Activated B cell treated with CpG ODN at 0.5 μM for 24 hours (primary cell): ENCODE data around the gene SSTR1. TPM values are rescaled to one million over a fixed set of nuclear protein-coding genes. Genes with fewer than 3 reads are reported as not detected.

Experiments
- ATAC-seq: fragments of 200-7000 bp; cut with Tn5 transposase; one replicate; pipeline ENCODE4 v1.10.0; 2021; ENCODE audit warnings: low read depth, mild to moderate bottlenecking, moderate library complexity
- CTCF ChIA-PET: fragments of 350-600 bp; sonication (Branson Sonifier 250); formaldehyde crosslinking; loops from one replicate; lab custom pipeline; 2021; ENCODE audit warnings: antibody characterized with exemption; lab: Charles Lee
- POLR2A ChIA-PET: fragments of 350-600 bp; sonication (Branson Sonifier 250); formaldehyde crosslinking; loops from one replicate; lab custom pipeline; 2021; ENCODE audit warnings: antibody characterized with exemption; lab: Charles Lee
- DNase-seq: peaks from one replicate; pipeline ENCODE4 v3.0.0; 2022
- H3K27ac Mint-ChIP-seq: one replicate; pipeline ENCODE4 v1.8.0; 2020; ENCODE audit warnings: mixed read lengths
- H3K27me3 Mint-ChIP-seq: one replicate; pipeline ENCODE4 v1.8.0; 2021; ENCODE audit warnings: mixed read lengths
- H3K36me3 Mint-ChIP-seq: one replicate; pipeline ENCODE4 v1.8.0; 2021; ENCODE audit warnings: low read depth, mixed read lengths
- H3K4me1 Mint-ChIP-seq: one replicate; pipeline ENCODE4 v1.8.0; 2021; ENCODE audit warnings: mixed read lengths
- H3K4me3 Mint-ChIP-seq: one replicate; pipeline ENCODE4 v1.8.0; 2020; ENCODE audit warnings: mild to moderate bottlenecking, mixed read lengths
- H3K9me3 Mint-ChIP-seq: one replicate; pipeline ENCODE4 v1.8.0; 2020; ENCODE audit warnings: mixed read lengths
- intact Hi-C: fragments of 100-400 bp; cut with micrococcal nuclease; formaldehyde crosslinking; loops from one replicate; pipeline ENCODE4 v1.15.1; 2024
- total RNA-seq: library from RNA; stranded (reverse); gene quantifications from 2 replicates; pipeline ENCODE4 v1.2.3, GENCODE V29; 2022
- TF ChIP-seq, protein P1 (sequence below): fragments of 200-600 bp; IDR thresholded peaks from one replicate; pipeline ENCODE4 v1.8.0; 2022; ENCODE audit warnings: antibody characterized with exemption, mild to moderate bottlenecking

Gene SSTR1
- total RNA-seq, 1 donor from 2014 or later: not detected

- TF ChIP-seq, protein P1, sequence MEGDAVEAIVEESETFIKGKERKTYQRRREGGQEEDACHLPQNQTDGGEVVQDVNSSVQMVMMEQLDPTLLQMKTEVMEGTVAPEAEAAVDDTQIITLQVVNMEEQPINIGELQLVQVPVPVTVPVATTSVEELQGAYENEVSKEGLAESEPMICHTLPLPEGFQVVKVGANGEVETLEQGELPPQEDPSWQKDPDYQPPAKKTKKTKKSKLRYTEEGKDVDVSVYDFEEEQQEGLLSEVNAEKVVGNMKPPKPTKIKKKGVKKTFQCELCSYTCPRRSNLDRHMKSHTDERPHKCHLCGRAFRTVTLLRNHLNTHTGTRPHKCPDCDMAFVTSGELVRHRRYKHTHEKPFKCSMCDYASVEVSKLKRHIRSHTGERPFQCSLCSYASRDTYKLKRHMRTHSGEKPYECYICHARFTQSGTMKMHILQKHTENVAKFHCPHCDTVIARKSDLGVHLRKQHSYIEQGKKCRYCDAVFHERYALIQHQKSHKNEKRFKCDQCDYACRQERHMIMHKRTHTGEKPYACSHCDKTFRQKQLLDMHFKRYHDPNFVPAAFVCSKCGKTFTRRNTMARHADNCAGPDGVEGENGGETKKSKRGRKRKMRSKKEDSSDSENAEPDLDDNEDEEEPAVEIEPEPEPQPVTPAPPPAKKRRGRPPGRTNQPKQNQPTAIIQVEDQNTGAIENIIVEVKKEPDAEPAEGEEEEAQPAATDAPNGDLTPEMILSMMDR: no peak
- POLR2A ChIA-PET: no interaction called here
- peaks cover 4% of the 10 kb centered on the region for H3K4me1 Mint-ChIP-seq
- DNase-seq (no peak), ATAC-seq (no peak)
- no peak within 1 kb of the TSS for H3K27ac Mint-ChIP-seq
- H3K4me3 Mint-ChIP-seq: peak within 1 kb of the TSS; percentile 48
- no peaks in the 10 kb centered on the region for H3K36me3 Mint-ChIP-seq
- CTCF ChIA-PET: no interaction called here
- H3K27me3 Mint-ChIP-seq: peaks cover 19% of the 10 kb centered on the region
- no peaks in the 10 kb centered on the region for H3K9me3 Mint-ChIP-seq
- intact Hi-C loops: no loop called here
Observed at GRCh38 chr14:38255673-38256532, 48.2 kb downstream of the SSTR1 start, which contains the start of gene CLEC14A. TSS of gene CLEC14A (minus strand) at chr14:38256093. CDS start at chr14:38256022, 71 bp downstream.

GRCh38 chr14:38256533-38256840 is 48.8 kb downstream of the SSTR1 start:
- H3K36me3 Mint-ChIP-seq: no peaks in the 10 kb centered on the region
- H3K4me1 Mint-ChIP-seq: peaks cover 4% of the 10 kb centered on the region
- POLR2A ChIA-PET: no interaction called here
- ATAC-seq (no peak), DNase-seq (no peak)
- TF ChIP-seq, protein P1: no peak
- H3K4me3 Mint-ChIP-seq: no peak overlapping the region
- peaks cover 19% of the 10 kb centered on the region for H3K27me3 Mint-ChIP-seq
- CTCF ChIA-PET: no interaction called here
- no peaks in the 10 kb centered on the region for H3K9me3 Mint-ChIP-seq
- no peak overlapping the region for H3K27ac Mint-ChIP-seq
- intact Hi-C loops: no loop called here

DNA sequence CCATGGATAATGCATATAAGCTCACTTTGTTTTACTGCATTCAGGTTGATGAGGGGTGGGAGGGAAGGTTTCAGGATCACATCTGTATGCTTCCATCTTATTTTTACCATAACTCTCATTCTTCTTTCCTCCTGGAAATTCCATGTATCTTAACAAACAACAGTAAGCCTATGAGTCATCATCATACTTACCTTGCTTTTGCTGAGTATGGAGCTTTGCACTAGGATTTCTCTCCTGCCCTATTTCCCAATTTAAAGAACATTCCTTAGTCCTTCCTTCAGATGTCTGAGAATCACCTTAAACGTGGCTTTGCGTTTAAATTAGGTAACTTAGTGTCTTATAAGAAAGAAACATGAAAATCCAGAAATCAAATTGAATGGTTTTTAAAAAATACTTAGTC is 49.8 kb downstream of the SSTR1 start:
- H3K27ac Mint-ChIP-seq: no peak overlapping the region
- H3K4me3 Mint-ChIP-seq: no peak overlapping the region
- TF ChIP-seq, protein P1: no peak
- DNase-seq (no peak), ATAC-seq (no peak)
- ChIA-PET CTCF (no interaction called here), POLR2A (no interaction called here)
- H3K27me3 Mint-ChIP-seq: peaks cover 19% of the 10 kb centered on the region
- H3K9me3 Mint-ChIP-seq: peaks cover 5% of the 10 kb centered on the region
- peaks cover 4% of the 10 kb centered on the region for H3K4me1 Mint-ChIP-seq
- no peaks in the 10 kb centered on the region for H3K36me3 Mint-ChIP-seq
- intact Hi-C loops: no loop called here

DNA sequence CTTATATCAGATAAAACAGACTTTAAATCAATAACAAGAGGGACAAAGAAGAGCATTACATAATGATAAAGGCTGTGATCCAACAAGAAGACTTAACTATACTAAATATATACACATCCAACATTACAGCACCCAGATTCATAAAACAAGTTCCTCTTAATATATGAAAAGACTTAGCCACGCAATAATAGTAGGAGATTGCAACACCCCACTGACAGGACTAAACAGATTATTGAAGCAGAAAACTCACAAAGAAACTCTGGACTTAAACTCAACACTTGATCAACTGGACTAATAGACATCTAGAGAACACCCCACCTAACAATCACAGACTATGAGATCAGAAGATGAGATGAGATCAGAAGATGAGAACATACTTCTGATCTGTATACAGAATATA is 53.9 kb downstream of the SSTR1 start:
- H3K9me3 Mint-ChIP-seq: peaks cover 7% of the 10 kb centered on the region
- H3K27ac Mint-ChIP-seq: no peak overlapping the region
- no peak for DNase-seq
- no peak for ATAC-seq
- CTCF ChIA-PET: no interaction called here
- H3K4me1 Mint-ChIP-seq: peaks cover under 1% of the 10 kb centered on the region
- no peaks in the 10 kb centered on the region for H3K36me3 Mint-ChIP-seq
- TF ChIP-seq, protein P1: no peak
- peaks cover 6% of the 10 kb centered on the region for H3K27me3 Mint-ChIP-seq
- intact Hi-C loops: no loop called here
- POLR2A ChIA-PET: no interaction called here
- H3K4me3 Mint-ChIP-seq: no peak overlapping the region

Other genes with a start within 250 kb of the SSTR1 start
- gene CLEC14A, start 48.2 kb downstream of the SSTR1 start, total RNA-seq: not detected in 2 replicates